Pulmonary artery endothelial cell (primary cell): ENCODE results near the gene UGT1A4. TPM values are rescaled to one million over a fixed set of nuclear protein-coding genes. Genes with fewer than 3 reads are reported as not detected.

ENCODE experiments used
- DNase-seq: peaks from one replicate; pipeline ENCODE4 v3.0.0-alpha.2; 2011; ENCODE audit warnings: low read depth, low spot score
- total RNA-seq: library from RNA; depleted of rRNA; stranded (reverse); fragments of >200 nt; gene quantifications from 2 replicates; pipeline ENCODE4 v1.2.3, GENCODE V29; 2014

The UGT1A4 gene
- total RNA-seq, 1 donor from 2014 or later, result not detected

GRCh38 chr2:233780771-233781170, 62.2 kb downstream of the UGT1A4 start:
- DNase-seq, result no peak

- DNase-seq, result no peak
Measured at GRCh38 chr2:233789554-233789953, 71.0 kb downstream of the UGT1A4 start.

- DNase-seq, result no peak
Measured at GRCh38 chr2:233791151-233791882, 72.8 kb downstream of the UGT1A4 start.

GRCh38 chr2:233791883-233792329, 73.4 kb downstream of the UGT1A4 start:
- no peak for DNase-seq

- no peak for DNase-seq
Measured at GRCh38 chr2:233792720-233793119, 74.2 kb downstream of the UGT1A4 start.

- DNase-seq, result no peak
Measured at GRCh38 chr2:233793465-233794127, 75.1 kb downstream of the UGT1A4 start.

GRCh38 chr2:233794128-233794658, 75.7 kb downstream of the UGT1A4 start:
- no peak for DNase-seq

GRCh38 chr2:233795735-233796171, 77.2 kb downstream of the UGT1A4 start:
- DNase-seq, result no peak

GRCh38 chr2:233796254-233796653, 77.7 kb downstream of the UGT1A4 start:
- no peak for DNase-seq

GRCh38 chr2:233798335-233799086, 80.0 kb downstream of the UGT1A4 start:
- DNase-seq, result no peak

GRCh38 chr2:233799087-233799665, 80.6 kb downstream of the UGT1A4 start:
- DNase-seq, result no peak

GRCh38 chr2:233799716-233800115, 81.2 kb downstream of the UGT1A4 start:
- DNase-seq, result no peak

- DNase-seq, result no peak
Measured at GRCh38 chr2:233800208-233800607, 81.7 kb downstream of the UGT1A4 start.

GRCh38 chr2:233801357-233802131, 83.0 kb downstream of the UGT1A4 start:
- DNase-seq, result no peak

- DNase-seq, result no peak
Measured at GRCh38 chr2:233802132-233802815, 83.7 kb downstream of the UGT1A4 start.

- DNase-seq, result no peak
Measured at GRCh38 chr2:233803292-233803911, 84.9 kb downstream of the UGT1A4 start.

GRCh38 chr2:233803994-233804393, 85.5 kb downstream of the UGT1A4 start:
- no peak for DNase-seq

GRCh38 chr2:233807215-233807865, 88.8 kb downstream of the UGT1A4 start:
- no peak for DNase-seq
